ENCODE results near the gene NOB1. TPM values are rescaled to one million over a fixed set of nuclear protein-coding genes. Genes with fewer than 3 reads are reported as not detected.

The NOB1 gene
- polyA plus RNA-seq, 1 donor: 48.3 TPM

Other genes with a start within 250 kb of the NOB1 start
- gene NFAT5, start 189.0 kb downstream of the NOB1 start, polyA plus RNA-seq (ENCODE audit: insufficient read length): 16.1 TPM
- gene NQO1, start 28.4 kb downstream of the NOB1 start, polyA plus RNA-seq (ENCODE audit: insufficient read length): 6.5 TPM
- 20.2 TPM for gene WWP2, start 7.4 kb upstream of the NOB1 start, polyA plus RNA-seq (ENCODE audit: insufficient read length)
- gene CLEC18A, start 196.4 kb upstream of the NOB1 start, polyA plus RNA-seq (ENCODE audit: insufficient read length): 0.68 TPM

All from hindlimb muscle (tissue), 1 donor.